Measurements from ENCODE around the gene TBC1D4.
"Not testable (repeated sequence)": the region's sequence is repeated elsewhere in the genome, so short reads cannot be mapped to it uniquely, and the experiment has no call there.

TBC1D4 gene

DNA sequence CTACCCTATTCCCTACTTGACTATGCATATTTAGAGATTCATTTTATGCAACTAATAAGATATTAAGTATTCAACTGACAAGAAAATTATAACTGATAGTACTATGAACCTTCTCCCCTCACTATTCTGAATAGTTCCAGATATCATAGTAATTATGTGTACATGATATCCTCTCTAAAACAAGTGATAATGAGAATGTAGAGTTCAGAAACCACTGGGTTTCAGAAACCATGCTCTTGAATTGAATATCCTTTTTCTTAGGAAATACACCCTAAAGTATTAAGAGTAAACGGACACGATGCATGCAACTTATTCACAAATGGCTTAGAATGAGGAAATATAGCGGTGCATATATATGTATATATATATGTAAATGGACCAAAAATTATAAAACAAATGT, 160.9 kb downstream of the TBC1D4 start:
- no peak for DNase-seq (ENCODE audit: low read depth)

DNA sequence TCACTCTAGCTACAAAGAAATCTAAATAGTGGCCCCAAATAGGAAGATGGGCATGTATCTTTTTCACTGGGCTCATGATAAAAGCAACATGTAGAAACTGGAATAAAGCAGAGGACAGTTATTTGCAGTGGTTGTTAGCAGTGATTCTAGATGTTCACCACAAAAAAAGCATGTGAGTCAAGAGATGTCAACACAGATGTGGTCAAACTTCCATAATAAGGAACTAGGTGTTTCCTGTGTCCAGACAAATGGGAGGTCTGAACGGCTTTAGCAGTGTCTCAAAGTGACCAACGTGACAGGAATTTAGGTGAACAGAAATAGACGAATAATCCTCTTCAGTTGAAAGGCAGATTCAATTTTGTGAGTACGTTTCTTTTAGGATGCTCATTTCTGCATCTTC, 162.7 kb downstream of the TBC1D4 start:
- no peak for DNase-seq (ENCODE audit: low read depth)

DNA sequence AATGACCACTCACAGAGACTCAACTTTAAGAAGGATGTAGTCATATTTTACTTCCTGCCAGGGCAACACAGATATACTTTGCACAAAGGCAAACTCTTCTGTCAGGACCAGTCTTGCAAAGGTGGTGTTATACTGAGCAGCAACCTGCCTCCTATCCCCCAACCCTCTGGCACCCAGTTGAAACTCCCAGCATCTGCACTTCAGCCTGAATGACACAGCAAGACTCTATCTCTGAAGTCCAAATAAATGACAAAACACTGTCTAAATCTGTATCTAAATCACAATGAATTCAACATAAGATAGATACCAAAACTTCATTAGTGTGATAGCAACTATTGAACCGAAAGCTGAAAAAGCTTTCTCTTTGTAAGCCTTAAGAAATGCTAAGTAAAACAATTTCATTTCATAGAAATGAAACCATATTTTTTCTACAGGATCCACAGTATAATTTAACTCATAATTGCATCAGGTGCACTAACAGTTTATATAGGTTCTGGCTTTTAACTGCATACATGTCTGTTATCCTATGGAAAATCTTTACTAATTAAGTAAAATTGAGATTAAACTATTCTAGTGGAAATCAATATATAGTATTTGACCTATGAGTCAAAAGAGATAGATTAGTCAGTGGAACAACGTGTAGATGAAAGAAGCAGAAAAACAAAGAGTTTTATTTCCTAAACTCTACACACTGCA, 163.7 kb downstream of the TBC1D4 start:
- DNase-seq (ENCODE audit: low read depth): no peak

DNA sequence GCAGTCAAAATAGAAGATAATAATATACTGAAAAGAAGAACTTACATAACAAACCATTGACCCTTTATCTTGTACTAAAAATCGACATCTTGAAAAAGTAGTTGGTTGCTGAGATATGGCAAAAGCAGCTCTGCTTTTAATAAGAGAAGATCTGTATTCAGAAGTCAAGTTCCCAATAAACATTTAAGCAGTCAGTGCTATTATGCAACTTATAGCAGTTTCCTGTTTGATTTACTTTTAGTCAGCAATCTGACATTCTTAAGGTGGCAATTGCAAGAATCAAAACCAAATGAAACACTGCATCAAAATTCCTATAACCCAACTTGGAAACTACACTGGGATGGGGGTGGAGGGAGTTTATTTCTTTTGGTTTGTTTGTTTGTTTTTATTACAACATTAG, 165.5 kb downstream of the TBC1D4 start:
- DNase-seq (ENCODE audit: low read depth): no peak

DNA sequence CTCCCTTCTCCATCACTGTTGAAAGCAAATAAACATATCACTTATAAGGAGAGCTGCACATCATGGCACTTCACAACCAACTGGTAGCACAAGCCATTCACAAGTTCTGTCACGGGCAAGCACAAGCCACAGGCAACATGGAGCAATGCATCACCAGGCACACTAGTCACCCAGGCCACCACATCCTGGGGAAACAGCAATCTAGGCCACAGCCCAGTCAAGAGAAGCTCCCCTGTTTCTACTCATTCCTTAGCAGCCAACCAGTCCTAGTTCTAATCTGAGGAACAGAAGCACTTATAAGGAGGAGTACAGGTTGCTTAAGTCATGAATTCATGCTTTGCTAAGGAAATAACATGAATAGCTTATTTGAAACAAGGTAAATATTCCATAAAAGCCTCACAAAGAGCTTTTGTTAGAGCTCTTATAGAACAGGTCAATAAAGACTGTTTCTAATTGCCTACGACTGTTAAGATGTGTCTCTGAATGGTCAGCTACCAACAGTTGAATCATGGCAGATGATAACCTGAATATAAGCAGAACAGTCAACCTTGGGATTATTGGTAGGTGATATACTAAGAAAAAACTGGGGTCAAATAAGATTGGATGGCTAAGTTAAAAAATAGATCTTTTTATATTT, 169.0 kb downstream of the TBC1D4 start:
- peak; percentile 22 for DNase-seq (ENCODE audit: low read depth)

DNA sequence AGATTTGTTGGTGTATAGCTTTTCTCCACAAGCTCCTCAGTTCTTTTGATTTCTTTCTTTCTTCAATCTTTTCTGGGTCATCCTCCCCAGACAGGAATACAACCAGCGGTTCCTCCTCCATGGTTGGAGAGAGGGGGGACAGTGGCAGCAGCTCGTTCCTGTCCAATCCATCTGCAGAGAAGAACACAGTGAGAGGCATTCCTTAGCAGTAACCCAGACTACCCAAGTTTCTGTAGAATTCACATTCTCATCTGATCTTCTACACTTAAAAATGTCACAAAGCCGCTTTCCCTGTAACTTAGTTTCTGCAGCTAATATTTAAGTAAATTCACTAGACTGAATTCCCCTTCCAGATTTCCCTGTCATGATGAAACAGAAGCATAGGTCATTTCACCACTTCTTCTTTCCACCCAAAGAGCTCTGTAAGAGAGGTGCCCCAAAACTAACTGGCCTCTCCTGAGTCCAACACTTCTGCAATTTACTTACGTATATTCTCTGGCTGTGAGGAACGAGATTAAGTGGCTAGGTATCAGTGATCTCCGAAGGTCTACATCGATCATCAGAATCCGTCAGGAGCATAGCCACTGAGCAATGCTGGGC, 171.9 kb downstream of the TBC1D4 start:
- no peak for DNase-seq (ENCODE audit: low read depth)

DNA sequence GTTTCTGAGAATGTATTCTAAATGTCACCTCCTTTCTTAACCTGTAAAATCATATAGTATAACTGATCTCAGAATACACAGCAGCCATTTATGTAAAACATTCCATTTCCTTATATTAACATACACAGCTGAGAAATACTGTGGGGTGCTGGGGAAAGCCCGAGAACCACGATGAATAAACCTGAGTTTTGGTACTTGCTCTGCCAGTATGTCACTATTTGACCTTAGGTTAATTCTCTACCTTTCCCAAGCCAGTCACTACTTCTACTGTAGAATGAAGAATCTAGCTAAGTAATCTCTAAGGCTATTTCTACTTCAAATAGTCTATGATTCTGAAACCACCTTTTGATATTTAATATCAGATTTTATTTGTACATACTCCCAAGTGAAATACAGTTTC, 173.7 kb downstream of the TBC1D4 start:
- DNase-seq (ENCODE audit: low read depth): peak; percentile 28

DNA sequence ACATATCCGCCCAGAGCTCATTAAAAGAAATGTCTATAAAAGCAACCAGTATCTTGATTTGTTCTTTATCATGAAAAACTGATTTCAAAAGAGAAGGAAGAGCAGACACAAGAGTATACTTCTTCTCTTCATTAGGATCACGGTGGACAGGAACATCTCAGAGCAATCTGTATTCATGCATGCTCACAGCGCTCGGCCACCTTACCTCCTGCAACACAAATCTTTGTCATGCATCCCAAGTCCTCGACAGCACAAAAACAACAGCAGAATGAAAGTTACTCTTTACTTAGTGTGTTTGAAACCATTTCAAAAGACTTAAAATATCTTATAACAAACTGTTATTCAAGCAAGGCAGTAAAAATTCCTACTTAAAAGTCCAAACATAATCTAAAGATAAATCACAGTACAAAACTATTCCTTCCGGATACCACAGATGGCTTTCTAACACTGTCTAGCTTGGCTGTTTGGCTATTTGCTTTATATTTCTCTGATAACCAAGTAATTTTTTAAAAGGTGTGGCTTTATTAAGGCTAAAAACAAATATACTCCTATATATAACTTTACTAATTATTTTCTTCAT, 174.5 kb downstream of the TBC1D4 start:
- no peak for DNase-seq (ENCODE audit: low read depth)

DNA sequence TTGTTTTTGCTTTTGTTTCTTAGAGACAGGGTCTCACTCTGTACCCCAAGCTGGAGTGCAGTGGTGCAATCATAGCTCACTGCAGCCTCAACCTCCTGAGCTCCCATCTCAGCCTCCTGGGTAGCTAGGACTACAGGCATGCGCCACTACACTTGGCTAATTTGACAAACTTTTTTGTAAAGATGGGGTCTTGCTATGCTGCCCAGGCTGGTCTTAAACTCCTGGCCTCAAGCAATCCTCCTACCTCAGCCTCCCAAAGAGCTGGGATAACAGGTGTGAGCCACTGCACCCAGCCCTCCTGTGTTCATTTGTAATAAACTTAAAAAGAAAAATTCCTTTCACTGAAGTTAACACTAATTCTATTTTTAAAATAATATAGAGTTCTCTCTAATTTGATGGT, 175.0 kb downstream of the TBC1D4 start:
- not testable (repeated sequence) for DNase-seq (ENCODE audit: low read depth)

DNA sequence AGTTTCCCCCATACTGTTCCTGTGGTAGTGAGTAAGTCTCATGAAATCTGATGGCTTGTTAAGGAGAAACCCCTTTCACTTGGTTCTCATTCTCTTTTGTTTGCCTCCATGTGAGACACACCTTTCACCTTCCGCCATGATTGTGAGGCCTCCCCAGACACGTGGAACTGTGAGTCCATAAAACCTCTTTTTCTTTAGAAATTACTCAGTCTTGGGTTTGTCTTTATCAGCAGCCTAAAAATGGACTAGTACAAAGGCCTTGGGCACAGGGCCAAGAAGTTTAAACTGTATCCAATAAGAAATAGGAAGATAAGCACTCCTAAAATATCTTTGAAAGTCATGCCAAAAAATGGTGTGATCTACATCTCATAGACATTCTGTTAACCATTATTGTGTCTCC, 176.9 kb downstream of the TBC1D4 start:
- DNase-seq (ENCODE audit: low read depth): no peak

DNA sequence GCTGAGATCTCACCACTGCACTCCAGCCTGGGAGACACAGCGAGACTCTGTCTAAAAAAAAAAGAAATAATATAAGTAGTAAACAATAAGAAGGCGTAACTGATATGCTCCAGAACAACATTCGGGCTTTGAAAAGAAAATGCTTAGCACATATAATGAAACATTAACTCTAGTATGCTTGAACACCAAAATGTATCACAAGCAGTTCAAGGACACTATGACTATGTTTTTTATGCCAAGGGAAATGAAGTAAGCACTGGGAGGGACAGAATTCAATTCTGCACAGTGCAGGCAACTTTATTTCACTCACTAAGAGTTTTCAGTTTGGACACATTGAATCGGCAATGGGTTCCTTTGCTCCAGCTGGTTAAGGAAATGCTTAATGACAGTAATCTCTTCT, 178.7 kb downstream of the TBC1D4 start:
- DNase-seq (ENCODE audit: low read depth): no peak

DNA sequence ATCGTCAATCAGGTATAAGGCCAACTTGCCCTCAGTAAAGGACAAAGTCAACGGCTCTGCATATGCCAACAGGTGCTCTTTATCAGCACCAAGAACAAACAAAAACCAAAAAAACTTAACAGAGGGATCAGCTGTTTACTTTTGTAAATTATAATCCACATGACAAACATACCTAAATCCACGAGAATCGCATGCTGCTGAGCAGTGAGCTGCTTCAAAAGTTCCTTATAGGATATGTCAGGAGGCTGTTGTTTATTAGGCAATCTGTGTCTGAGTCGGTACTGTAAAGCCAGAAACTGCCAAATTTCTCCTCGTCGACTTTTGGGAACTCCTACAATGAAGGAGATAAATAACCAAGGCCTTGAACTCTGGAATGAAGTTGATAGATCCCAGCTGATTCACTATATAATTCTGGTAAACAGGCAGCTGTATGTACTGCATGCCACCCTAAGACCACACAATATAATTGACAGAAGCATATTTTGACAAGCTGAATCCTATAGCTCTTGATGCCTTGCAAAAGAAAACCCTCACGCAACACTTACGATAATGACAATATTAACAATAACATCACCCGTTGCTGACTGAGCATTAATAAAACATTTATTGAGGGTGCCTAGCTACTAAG, 179.8 kb downstream of the TBC1D4 start:
- no peak for DNase-seq (ENCODE audit: low read depth)

DNA sequence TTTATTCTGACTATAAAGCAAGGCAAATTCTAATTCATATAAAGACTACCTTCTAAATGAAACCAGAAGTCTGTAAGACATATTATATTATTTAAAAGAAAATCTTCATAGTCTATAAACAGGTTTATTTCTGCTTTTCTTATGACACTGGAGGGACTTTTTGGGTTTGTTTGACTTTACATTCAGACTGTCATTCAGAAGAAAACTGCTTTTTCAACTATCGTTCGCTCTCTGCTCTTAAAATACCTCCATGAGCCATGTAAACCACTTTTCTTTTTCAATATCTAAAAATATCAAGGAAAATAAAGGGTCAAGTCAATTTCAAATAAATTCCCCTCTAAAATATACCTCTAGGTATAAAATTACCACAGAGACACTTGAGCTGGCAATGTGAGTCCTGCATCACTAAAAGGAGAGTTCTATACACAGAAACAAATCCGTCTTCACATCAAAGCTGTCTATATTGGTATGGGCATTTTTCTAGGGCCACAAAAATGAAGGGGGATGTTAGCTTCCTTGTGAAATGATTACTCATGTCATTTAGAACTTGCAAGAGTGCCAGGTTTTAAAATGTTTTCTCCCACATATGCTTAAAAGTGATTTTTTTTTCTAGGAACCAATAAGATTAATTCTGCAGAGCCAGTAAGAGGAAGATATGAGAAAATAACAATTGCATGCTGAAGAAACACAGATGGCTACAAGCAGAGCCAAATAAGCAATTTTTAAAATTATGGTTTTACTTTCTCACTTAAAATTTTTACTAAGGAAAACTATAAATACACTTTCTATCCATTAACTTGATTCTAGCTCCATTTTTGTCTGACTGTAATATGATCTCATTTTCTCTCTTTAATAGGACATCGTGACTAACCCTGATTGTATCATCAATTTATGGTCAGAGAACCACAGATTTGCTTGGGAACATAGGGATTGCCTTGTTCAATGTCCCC, 181.8 kb downstream of the TBC1D4 start:
- DNase-seq (ENCODE audit: low read depth): no peak

DNA sequence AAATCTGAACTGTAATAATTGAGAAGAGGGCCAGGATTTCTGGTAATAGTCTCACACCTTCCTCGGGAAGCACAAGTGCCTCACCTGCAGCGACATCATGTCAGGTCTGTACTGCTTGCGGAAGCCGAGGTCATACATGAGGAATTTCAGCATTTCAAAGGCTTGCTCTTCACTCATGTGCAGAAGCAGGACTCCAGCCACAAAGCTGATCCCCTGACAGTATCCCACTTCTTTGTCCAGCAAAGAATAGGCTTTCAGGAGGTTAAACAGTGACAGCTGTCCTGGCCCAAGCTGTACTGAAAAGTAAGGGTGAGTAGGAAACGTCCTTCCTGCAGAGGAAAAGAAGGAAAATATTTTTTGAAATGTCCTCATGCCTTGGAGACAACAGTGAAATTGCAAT, 182.7 kb downstream of the TBC1D4 start:
- no peak for DNase-seq (ENCODE audit: low read depth)

DNA sequence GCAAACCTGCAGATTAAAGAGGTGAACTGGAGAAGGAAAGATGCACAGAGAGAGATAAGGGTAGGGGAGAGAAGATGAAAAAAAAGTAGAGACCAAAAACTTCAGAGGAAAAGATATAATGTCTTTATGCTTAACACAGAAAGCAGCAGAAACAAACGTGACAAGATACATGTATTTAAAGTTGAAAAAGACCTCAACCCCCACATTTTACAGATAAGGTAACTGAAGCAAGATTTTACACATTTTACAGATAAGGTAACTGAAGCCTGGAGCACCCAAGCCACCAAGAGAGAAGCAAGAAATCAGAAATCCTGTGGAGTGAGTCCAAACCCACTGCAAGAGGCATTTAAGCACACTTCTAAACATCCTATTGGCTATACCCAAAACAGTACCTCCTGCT, 185.3 kb downstream of the TBC1D4 start:
- no peak for DNase-seq (ENCODE audit: low read depth)

DNA sequence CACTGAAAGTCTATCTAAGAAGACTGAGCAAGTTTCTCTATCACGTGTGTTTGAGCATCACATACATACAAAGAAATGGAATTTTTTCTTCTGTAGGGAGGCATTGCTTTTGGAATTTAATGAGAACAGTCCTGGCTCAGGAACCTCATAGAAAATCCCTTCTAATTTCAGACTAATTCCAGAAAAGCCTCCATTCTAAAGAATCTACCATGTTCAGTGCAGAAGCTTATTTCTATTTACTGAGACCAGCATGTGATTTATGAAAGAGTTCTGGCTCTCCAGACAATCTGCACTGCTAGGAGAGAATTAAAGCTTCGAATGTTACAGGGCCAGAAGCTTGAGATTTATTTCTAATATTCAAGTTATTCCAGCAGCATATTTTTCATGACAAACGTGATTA, 186.8 kb downstream of the TBC1D4 start:
- DNase-seq (ENCODE audit: low read depth): no peak

DNA sequence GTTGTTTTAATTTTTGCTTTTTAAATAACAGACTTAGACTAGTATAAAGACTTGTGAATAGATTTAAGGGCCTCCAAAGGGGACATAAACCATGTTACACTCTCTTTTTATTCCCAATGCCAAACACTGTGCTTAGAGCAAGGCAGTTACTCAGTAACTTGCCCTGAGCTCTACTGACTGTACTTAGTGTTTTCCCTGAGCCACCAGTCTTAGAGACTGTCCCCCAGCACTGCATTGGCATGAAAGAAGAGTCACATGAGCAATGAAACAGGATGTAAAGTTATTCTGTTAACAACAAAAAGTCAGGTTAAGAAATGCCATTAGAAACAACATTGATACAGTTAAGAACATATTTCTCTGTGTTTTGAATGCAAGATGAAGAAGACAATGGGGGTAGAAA, 187.9 kb downstream of the TBC1D4 start:
- no peak for DNase-seq (ENCODE audit: low read depth)

DNA sequence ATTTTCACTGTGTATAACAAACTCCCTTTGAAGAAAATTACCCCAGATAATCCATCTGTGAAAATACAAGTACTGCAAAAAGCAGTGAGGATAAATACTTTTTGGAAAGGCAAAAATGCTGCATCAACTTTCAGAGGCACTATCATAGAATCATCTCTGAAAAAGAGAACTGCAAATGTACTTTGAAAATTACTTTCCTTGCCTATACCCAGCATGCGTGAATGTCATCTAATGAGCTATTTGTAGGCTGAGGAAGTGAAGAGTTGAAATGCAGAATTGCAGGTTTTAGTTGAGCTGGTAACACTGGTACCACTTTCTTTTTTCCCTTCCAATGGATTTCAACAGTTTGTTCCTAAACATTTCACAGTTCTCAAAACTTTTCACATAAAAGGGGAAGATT, 196.7 kb downstream of the TBC1D4 start:
- no peak for DNase-seq (ENCODE audit: low read depth)

DNA sequence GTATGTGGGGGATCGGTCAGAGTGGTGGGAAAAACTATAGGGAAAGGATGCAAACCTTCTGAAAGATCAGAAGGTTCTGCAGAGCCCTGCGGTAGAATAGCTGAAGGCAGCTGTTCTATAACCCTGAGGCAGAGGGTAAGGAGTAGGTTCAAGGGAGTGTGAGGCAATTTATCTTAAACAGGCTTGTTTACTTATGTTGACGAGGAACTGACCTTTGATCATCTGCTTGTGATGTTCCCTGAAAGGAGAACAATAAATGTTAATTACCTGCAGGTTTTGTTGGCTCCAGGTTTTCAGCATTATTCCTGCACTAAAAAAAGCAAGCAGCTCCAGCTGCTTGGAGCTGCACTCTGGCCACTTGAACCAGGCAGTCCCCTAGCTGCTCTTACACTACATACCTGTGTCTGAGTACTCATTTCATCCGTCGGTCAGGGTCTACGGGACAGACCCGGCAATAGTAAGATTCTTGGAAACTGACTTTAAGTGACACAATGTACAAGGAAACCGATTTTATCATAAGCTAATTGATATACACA, 202.1 kb downstream of the TBC1D4 start:
- DNase-seq (ENCODE audit: low read depth): no peak

DNA sequence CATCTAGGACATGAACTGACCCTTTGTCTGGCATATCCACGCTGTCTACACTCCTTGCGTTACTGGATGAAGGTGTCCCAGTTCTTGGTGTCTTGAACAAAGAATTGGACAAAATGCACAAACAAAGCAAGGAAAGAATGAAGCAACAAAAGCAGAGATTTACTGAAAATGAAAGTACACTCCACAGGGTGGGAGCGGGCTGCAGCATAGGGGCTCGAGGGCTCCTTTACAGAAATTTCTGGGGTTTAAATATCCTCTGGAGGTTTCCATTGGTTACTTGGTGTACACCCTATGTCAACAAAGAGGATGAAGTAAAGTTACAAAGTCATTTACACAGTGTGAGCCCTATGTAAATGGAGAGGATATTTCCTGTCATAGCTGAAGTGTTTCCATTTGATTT, 208.3 kb downstream of the TBC1D4 start:
- not testable (repeated sequence) for DNase-seq (ENCODE audit: low read depth)

DNA sequence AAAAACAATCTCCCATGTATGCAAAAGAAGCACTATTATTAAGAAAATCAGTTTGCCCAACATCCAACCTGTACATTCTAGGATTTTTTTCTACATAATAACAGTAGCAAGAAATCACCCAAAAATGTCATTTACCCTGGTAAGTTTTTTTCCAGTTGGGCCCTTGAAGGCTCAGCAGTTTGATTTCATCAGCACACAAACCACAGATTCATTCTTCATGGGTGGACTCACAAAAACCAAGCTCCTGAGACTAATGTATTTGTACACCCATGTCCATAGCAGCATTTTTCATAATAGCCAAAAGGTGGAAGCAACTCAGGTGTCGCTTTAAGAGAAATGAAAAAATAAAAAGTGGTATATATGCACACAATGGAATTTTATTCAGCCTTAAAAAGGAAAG, 210.1 kb downstream of the TBC1D4 start:
- no peak for DNase-seq (ENCODE audit: low read depth)

Measured in activated T-cell treated with anti-CD3 and anti-CD28 coated beads for 24 hours (primary cell).